IMR-90 (cell line): ENCODE results near the gene RIMBP2. TPM values are rescaled to one million over a fixed set of nuclear protein-coding genes. Genes with fewer than 3 reads are reported as not detected.

ENCODE experiments used
- ATAC-seq: fragments of 200-7000 bp; cut with Tn5 transposase; 2 replicates; pipeline ENCODE4 v1.9.1; 2020; ENCODE audit warnings: low read depth, mild to moderate bottlenecking, moderate library complexity
- BruUV-seq: library from RNA; stranded (reverse); fragments of 400-500 nt; replicated peaks from 2 replicates; lab custom pipeline; 2021; lab: Mats Ljungman, UMichigan
- CTCF ChIA-PET: fragments of 300-600 bp; formaldehyde crosslinking; extraction: SDS; loops from one replicate; lab custom pipeline; 2021; ENCODE audit warnings: antibody characterized with exemption; lab: Yijun Ruan, JAX
- POLR2A ChIA-PET: fragments of 300-600 bp; sonication (Branson Sonifier 250); formaldehyde crosslinking; loops from one replicate; lab custom pipeline; 2022; ENCODE audit warnings: antibody characterized with exemption; ENCODE audit not compliant: unreplicated experiment; lab: Charles Lee
- DNase-seq: peaks from one replicate; pipeline ENCODE4 v3.0.0; 2013
- H2AFZ ChIP-seq: replicated peaks from 2 replicates; pipeline ENCODE3; 2013; ENCODE audit warnings: low read length, mild to moderate bottlenecking; ENCODE audit not compliant: poor library complexity
- H2AK5ac ChIP-seq: 2 replicates; pipeline ENCODE4 v1.6.1; 2013; ENCODE audit warnings: low read depth, low read length, inconsistent platforms
- H2AK9ac ChIP-seq: replicated peaks from 2 replicates; pipeline ENCODE3; 2013; ENCODE audit warnings: mild to moderate bottlenecking, low read depth, low read length, moderate library complexity; ENCODE audit not compliant: poor library complexity
- H2BK120ac ChIP-seq: 2 replicates; pipeline ENCODE4 v1.6.1; 2013; ENCODE audit warnings: low read depth, low read length, inconsistent platforms
- H2BK15ac ChIP-seq: 3 replicates; pipeline ENCODE4 v1.6.1; 2013; ENCODE audit warnings: low read depth, low read length, inconsistent platforms
- H2BK20ac ChIP-seq: 2 replicates; pipeline ENCODE4 v1.6.1; 2013; ENCODE audit warnings: low read depth, mild to moderate bottlenecking, inconsistent platforms, low read length, moderate library complexity
- H2BK5ac ChIP-seq: 2 replicates; pipeline ENCODE4 v1.6.1; 2013; ENCODE audit warnings: mild to moderate bottlenecking, low read depth, low read length, inconsistent platforms; ENCODE audit not compliant: poor library complexity, severe bottlenecking
- H3K14ac ChIP-seq: replicated peaks from 2 replicates; pipeline ENCODE4 v1.6.1; 2013; ENCODE audit warnings: low read depth, low read length, inconsistent platforms
- H3K18ac ChIP-seq: 2 replicates; pipeline ENCODE4 v1.6.1; 2013; ENCODE audit warnings: low read depth, low read length, control low read depth
- H3K23ac ChIP-seq: 2 replicates; pipeline ENCODE4 v1.6.1; 2013; ENCODE audit warnings: low read depth, low read length, inconsistent platforms
- H3K27ac ChIP-seq: 2 replicates; pipeline ENCODE4 v1.5.1; 2013; ENCODE audit warnings: mild to moderate bottlenecking, control low read depth, low read length; ENCODE audit not compliant: insufficient read depth
- H3K27me3 ChIP-seq: 2 replicates; pipeline ENCODE4 v1.6.1; 2013; ENCODE audit warnings: low read length; ENCODE audit not compliant: control insufficient read depth, insufficient read depth
- H3K36me3 ChIP-seq: 2 replicates; pipeline ENCODE4 v1.6.1; 2013; ENCODE audit warnings: low read length, mixed read lengths; ENCODE audit not compliant: control insufficient read depth, insufficient read depth
- H3K4ac ChIP-seq: 2 replicates; pipeline ENCODE4 v1.6.1; 2013; ENCODE audit warnings: low read depth, low read length, inconsistent platforms
- H3K4me1 ChIP-seq: 2 replicates; pipeline ENCODE4 v1.6.1; 2013; ENCODE audit warnings: low read length, mixed read lengths; ENCODE audit not compliant: control insufficient read depth, insufficient read depth
- H3K4me2 ChIP-seq: 2 replicates; pipeline ENCODE4 v1.6.1; 2013; ENCODE audit warnings: low read depth, mild to moderate bottlenecking, control low read depth, low read length, moderate library complexity
- H3K4me3 ChIP-seq: 2 replicates; pipeline ENCODE4 v1.5.1; 2013; ENCODE audit warnings: low read depth, mild to moderate bottlenecking, control low read depth, low read length, moderate library complexity; ENCODE audit not compliant: insufficient read depth
- H3K56ac ChIP-seq: 2 replicates; pipeline ENCODE4 v1.6.1; 2013; ENCODE audit warnings: low read length, inconsistent platforms; ENCODE audit not compliant: insufficient read depth; ENCODE audit errors: extremely low read depth
- H3K79me1 ChIP-seq, 2 experiments: 2 replicates each; pipeline ENCODE4 v1.6.1; 2013; ENCODE audit warnings: low read length in 2 of 2, inconsistent platforms in 1 of 2, low read depth in 1 of 2
- H3K9ac ChIP-seq: 2 replicates; pipeline ENCODE4 v1.6.1; 2013; ENCODE audit warnings: low read depth, low read length, control low read depth
- H3K9me1 ChIP-seq: 2 replicates; pipeline ENCODE4 v1.6.1; 2013; ENCODE audit warnings: low read length, inconsistent platforms; ENCODE audit not compliant: insufficient read depth
- H3K9me3 ChIP-seq: 2 replicates; pipeline ENCODE4 v1.6.1; 2013; ENCODE audit warnings: low read length; ENCODE audit not compliant: control insufficient read depth, insufficient read depth
- H4K20me1 ChIP-seq: 2 replicates; pipeline ENCODE4 v1.6.1; 2013; ENCODE audit warnings: low read length, inconsistent platforms; ENCODE audit not compliant: insufficient read depth
- H4K5ac ChIP-seq: 2 replicates; pipeline ENCODE4 v1.6.1; 2013; ENCODE audit warnings: mild to moderate bottlenecking, low read depth, low read length, control low read depth
- H4K8ac ChIP-seq, 2 experiments: 2 replicates each; pipeline ENCODE4 v1.6.1; 2013; ENCODE audit warnings: low read depth in 2 of 2, low read length in 2 of 2, control low read depth in 1 of 2, inconsistent platforms in 1 of 2
- H4K91ac ChIP-seq: 2 replicates; pipeline ENCODE4 v1.6.1; 2013; ENCODE audit warnings: low read depth, low read length, inconsistent platforms; ENCODE audit not compliant: insufficient read depth
- BHLHE40 ChIP-seq: fragments of 150-350 bp; IDR thresholded peaks from 2 replicates; pipeline ENCODE4 v1.6.1; 2016; ENCODE audit warnings: mild to moderate bottlenecking, low read depth, low read length
- MAFK ChIP-seq: IDR thresholded peaks from 2 replicates; pipeline ENCODE4 v1.6.1; 2012; ENCODE audit warnings: low read depth, low read length, improper control_type of control experiment
- MXI1 ChIP-seq: IDR thresholded peaks from 2 replicates; pipeline ENCODE4 v1.6.1; 2012; ENCODE audit warnings: low read depth, mild to moderate bottlenecking, low read length, moderate library complexity, borderline replicate concordance
- RCOR1 ChIP-seq: IDR thresholded peaks from 2 replicates; pipeline ENCODE4 v1.6.1; 2012; ENCODE audit warnings: mild to moderate bottlenecking, low read length, improper control_type of control experiment; ENCODE audit not compliant: insufficient replicate concordance
- WGBS, 2 experiments: methylation state at CpG; one replicate each; pipeline versions ENCODE4 v1.1.5 to v1.1.7; 2013; ENCODE audit warnings: missing lambda C conversion rate in 2 of 2; ENCODE audit not compliant: insufficient read length in 1 of 2; ENCODE audit errors: extremely low coverage in 2 of 2; 5-methylcytosine and 5-hydroxymethylcytosine counted together
- dilution Hi-C: fragments of 300-500 bp; cut with HindIII; formaldehyde crosslinking; loops from one replicate; pipeline ENCODE4 v1.14.3; 2018; ENCODE audit warnings: low sequenced_read_pairs; ENCODE audit not compliant: unreplicated experiment
- in situ Hi-C: fragments of 300-500 bp; cut with MboI; formaldehyde crosslinking; loops from 3 replicates; pipeline ENCODE4 v1.14.3; 2019; ENCODE audit warnings: low sequenced_read_pairs, inconsistent platforms, mixed read lengths
- intact Hi-C: fragments of 100-400 bp; cut with micrococcal nuclease; formaldehyde crosslinking; loops from 2 replicates; pipeline ENCODE4 v1.10.0; 2022
- polyA plus RNA-seq, 3 experiments: library from polyadenylated mRNA; depleted of rRNA; stranded (reverse); fragments of >200 nt; gene quantifications; 2 replicates each; pipeline ENCODE4 v1.2.3, GENCODE V29; 2012; ENCODE audit warnings: low replicate concordance in 1 of 3
- total RNA-seq: library from RNA; depleted of rRNA; stranded (reverse); fragments of >200 nt; gene quantifications from 2 replicates; pipeline ENCODE4 v1.2.3, GENCODE V29; 2012
- TF ChIP-seq, protein P1 (sequence below): fragments of 150-350 bp; IDR thresholded peaks from 2 replicates; pipeline ENCODE4 v1.6.1; 2017; ENCODE audit warnings: mild to moderate bottlenecking, antibody characterized with exemption, low read length, low read depth

The RIMBP2 gene
- total and polyA plus RNA-seq, 2 of the 4 experiments (the other 2 are of a cell fraction) = not detected

DNA sequence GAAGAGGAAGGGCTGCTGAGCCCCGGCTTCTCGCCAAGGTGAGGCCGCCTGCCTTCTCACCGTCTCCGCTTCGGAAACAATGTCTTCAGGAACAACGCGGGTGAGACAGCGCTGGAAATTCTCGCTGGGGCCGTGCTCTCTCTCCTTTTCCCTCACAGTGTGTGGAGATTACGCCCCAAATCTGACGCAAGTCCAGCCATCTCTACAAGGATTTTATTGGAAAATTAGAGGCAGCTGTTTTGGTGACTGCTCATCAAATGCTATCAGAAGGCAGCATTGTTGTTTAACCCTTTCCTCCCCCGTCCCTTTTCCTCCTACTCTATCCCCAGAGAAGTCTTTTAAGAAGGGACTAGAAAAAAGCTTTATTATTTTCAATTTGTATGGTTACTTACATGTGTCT lies 324.9 kb downstream of the RIMBP2 start:
- WGBS, 2 experiments = no CpG with 5 or more reads among the region's 14 CpGs
- H2BK120ac ChIP-seq = no peak overlapping the region
- H3K18ac ChIP-seq = no peak overlapping the region
- peaks cover 17% of the 10 kb centered on the region for H3K9me3 ChIP-seq
- ATAC-seq = no peak
- no peak overlapping the region for H3K14ac ChIP-seq
- in situ Hi-C loops (no loop called here), dilution Hi-C loops (no loop called here), intact Hi-C loops (no loop called here)
- H3K27me3 ChIP-seq = no peaks in the 10 kb centered on the region
- H3K4ac ChIP-seq = no peak overlapping the region
- no peaks in the 10 kb centered on the region for H3K36me3 ChIP-seq
- no peak overlapping the region for H3K27ac ChIP-seq
- no peak overlapping the region for H2BK5ac ChIP-seq
- ChIA-PET CTCF (no interaction called here), POLR2A (no interaction called here)
- no peak overlapping the region for H3K56ac ChIP-seq
- BruUV-seq = no TSS peak
- no peak overlapping the region for H3K23ac ChIP-seq
- no peak overlapping the region for H4K91ac ChIP-seq
- no peak for DNase-seq
- H4K8ac ChIP-seq = no peak overlapping the region
- H3K4me2 ChIP-seq = no peak overlapping the region
- TF ChIP-seq MXI1 (no peak), MAFK (no peak), RCOR1 (no peak), BHLHE40 (no peak)
- TF ChIP-seq, protein P1, sequence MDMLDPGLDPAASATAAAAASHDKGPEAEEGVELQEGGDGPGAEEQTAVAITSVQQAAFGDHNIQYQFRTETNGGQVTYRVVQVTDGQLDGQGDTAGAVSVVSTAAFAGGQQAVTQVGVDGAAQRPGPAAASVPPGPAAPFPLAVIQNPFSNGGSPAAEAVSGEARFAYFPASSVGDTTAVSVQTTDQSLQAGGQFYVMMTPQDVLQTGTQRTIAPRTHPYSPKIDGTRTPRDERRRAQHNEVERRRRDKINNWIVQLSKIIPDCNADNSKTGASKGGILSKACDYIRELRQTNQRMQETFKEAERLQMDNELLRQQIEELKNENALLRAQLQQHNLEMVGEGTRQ = no peak
- no peak overlapping the region for H2BK20ac ChIP-seq
- no peak overlapping the region for H2AK9ac ChIP-seq
- no peak overlapping the region for H3K4me3 ChIP-seq
- H3K79me1 ChIP-seq = no peaks in the 10 kb centered on the region
- H4K20me1 ChIP-seq = no peaks in the 10 kb centered on the region
- H2BK15ac ChIP-seq = no peak overlapping the region
- no peak overlapping the region for H2AK5ac ChIP-seq
- H2AFZ ChIP-seq = no peak overlapping the region
- no peak overlapping the region for H3K9ac ChIP-seq
- H4K5ac ChIP-seq = no peak overlapping the region
- no peaks in the 10 kb centered on the region for H3K9me1 ChIP-seq
- H3K4me1 ChIP-seq = no peaks in the 10 kb centered on the region
